DMS153 (cell line): Measurements from ENCODE around the gene TMEM150C.

ENCODE experiments used
- DNase-seq: peaks from one replicate; lab custom pipeline; 2025; lab: John Stamatoyannopoulos, UW

The TMEM150C gene

GRCh38 chr4:82561786-82562563 lies at the start of gene TMEM150C:
Gene TMEM150C (minus strand): TSS chr4:82561988. CDS start chr4:82504657, 57,331 bp downstream.
- peak; percentile 26 for DNase-seq

- no peak for DNase-seq
These were observed 49.7 kb upstream of the TMEM150C start for GRCh38 chr4:82611527-82611926.

- no peak for DNase-seq
These were observed 48.3 kb upstream of the TMEM150C start for GRCh38 chr4:82610041-82610440.

- no peak for DNase-seq
These were observed 44.8 kb upstream of the TMEM150C start for GRCh38 chr4:82606622-82607021.

GRCh38 chr4:82604522-82604921 lies 42.7 kb upstream of the TMEM150C start:
- no peak for DNase-seq

GRCh38 chr4:82601242-82602015 lies 39.6 kb upstream of the TMEM150C start:
- DNase-seq = no peak

- peak; percentile 46 for DNase-seq
These were observed 37.5 kb upstream of the TMEM150C start for GRCh38 chr4:82599336-82599735.

GRCh38 chr4:82594456-82594855 lies 32.7 kb upstream of the TMEM150C start:
- no peak for DNase-seq

- no peak for DNase-seq
These were observed 31.6 kb upstream of the TMEM150C start for GRCh38 chr4:82593411-82593810.

- DNase-seq = no peak
These were observed 30.9 kb upstream of the TMEM150C start for GRCh38 chr4:82592639-82593038.

GRCh38 chr4:82591592-82591991 lies 29.8 kb upstream of the TMEM150C start:
- DNase-seq = peak; percentile 34

- no peak for DNase-seq
These were observed 28.0 kb upstream of the TMEM150C start for GRCh38 chr4:82589756-82590155.

GRCh38 chr4:82588771-82589270 lies 27.0 kb upstream of the TMEM150C start:
- DNase-seq = no peak

- DNase-seq = no peak
These were observed 26.2 kb upstream of the TMEM150C start for GRCh38 chr4:82587826-82588540.

- no peak for DNase-seq
These were observed 24.1 kb upstream of the TMEM150C start for GRCh38 chr4:82585690-82586435.

GRCh38 chr4:82584931-82585330 lies 23.1 kb upstream of the TMEM150C start:
- DNase-seq = no peak

GRCh38 chr4:82583897-82584587 lies 22.3 kb upstream of the TMEM150C start:
- DNase-seq = no peak

GRCh38 chr4:82579932-82580331 lies 18.1 kb upstream of the TMEM150C start:
- DNase-seq = no peak

- DNase-seq = no peak
These were observed 17.1 kb upstream of the TMEM150C start for GRCh38 chr4:82578935-82579334.

GRCh38 chr4:82577451-82577850 lies 15.7 kb upstream of the TMEM150C start:
- DNase-seq = no peak

- DNase-seq = no peak
These were observed 7.9 kb upstream of the TMEM150C start for GRCh38 chr4:82569727-82570126.
